HepG2 (cell line): ENCODE results near the gene APRT. TPM values are rescaled to one million over a fixed set of nuclear protein-coding genes. Genes with fewer than 3 reads are reported as not detected.

ENCODE experiments used
- AHDC1 ChIP-seq: sonication (generic); formaldehyde crosslinking; IDR thresholded peaks from 2 replicates; pipeline ENCODE4 v1.5.1; 2020; ENCODE audit warnings: mild to moderate bottlenecking, missing genetic modification reagents, borderline replicate concordance
- ATF7 ChIP-seq, 2 experiments: fragments of 450-650 bp in 1 of 2; sonication (generic) in 1 of 2; formaldehyde crosslinking in 1 of 2; IDR thresholded peaks; 2 replicates each; pipeline versions ENCODE4 v1.4.0 to v1.6.1; 2016 to 2020; ENCODE audit warnings: antibody characterized with exemption in 1 of 2, mild to moderate bottlenecking in 1 of 2, missing genetic modification reagents in 1 of 2
- DNMT1 ChIP-seq: sonication (generic); formaldehyde crosslinking; IDR thresholded peaks from 2 replicates; pipeline ENCODE4 v1.5.1; 2020; ENCODE audit warnings: mild to moderate bottlenecking, missing genetic modification reagents
- DPF2 ChIP-seq: sonication (generic); formaldehyde crosslinking; IDR thresholded peaks from 2 replicates; pipeline ENCODE4 v1.4.0; 2020; ENCODE audit warnings: mild to moderate bottlenecking, low read depth, missing genetic modification reagents, borderline replicate concordance
- PAWR ChIP-seq: sonication (generic); formaldehyde crosslinking; IDR thresholded peaks from 2 replicates; pipeline ENCODE4 v1.4.0; 2020; ENCODE audit warnings: missing genetic modification reagents, mild to moderate bottlenecking, borderline replicate concordance
- POLR2A ChIP-seq, 2 experiments: IDR thresholded peaks; 2 replicates each; pipeline ENCODE4 v1.6.1; 2011; ENCODE audit warnings: low read depth in 2 of 2, low read length in 2 of 2, mild to moderate bottlenecking in 1 of 2, moderate library complexity in 1 of 2; ENCODE audit not compliant: insufficient read depth in 1 of 2
- SAFB2 ChIP-seq: sonication (generic); formaldehyde crosslinking; IDR thresholded peaks from 2 replicates; pipeline ENCODE4 v1.5.1; 2020; ENCODE audit warnings: missing genetic modification reagents, low read depth, mild to moderate bottlenecking, borderline replicate concordance
- SRF ChIP-seq: IDR thresholded peaks from 2 replicates; pipeline ENCODE4 v1.6.1; 2011; ENCODE audit warnings: mild to moderate bottlenecking, low read depth, low read length, moderate library complexity
- THAP9 ChIP-seq: sonication (generic); formaldehyde crosslinking; IDR thresholded peaks from 2 replicates; pipeline ENCODE4; 2020; ENCODE audit warnings: missing genetic modification reagents, mild to moderate bottlenecking, borderline replicate concordance
- THYN1 ChIP-seq: sonication (generic); formaldehyde crosslinking; IDR thresholded peaks from 2 replicates; pipeline ENCODE4 v1.8.1; 2023; ENCODE audit warnings: low read depth, mild to moderate bottlenecking, moderate library complexity, missing genetic modification reagents, borderline replicate concordance
- ZBTB2 ChIP-seq: sonication (generic); formaldehyde crosslinking; IDR thresholded peaks from 2 replicates; pipeline ENCODE4 v1.8.0; 2022; ENCODE audit warnings: low read depth, missing genetic modification reagents
- ZBTB37 ChIP-seq: sonication (generic); formaldehyde crosslinking; IDR thresholded peaks from 2 replicates; pipeline ENCODE4 v1.4.0; 2020; ENCODE audit warnings: mild to moderate bottlenecking, missing genetic modification reagents
- ZFP36L2 ChIP-seq: sonication (generic); formaldehyde crosslinking; IDR thresholded peaks from 2 replicates; pipeline ENCODE4 v1.4.0; 2020; ENCODE audit warnings: missing genetic modification reagents
- ZMAT3 ChIP-seq: sonication (generic); formaldehyde crosslinking; conservative IDR thresholded peaks from 2 replicates; pipeline ENCODE4 v1.7.0; 2021; ENCODE audit warnings: missing genetic modification reagents
- ZNF367 ChIP-seq: sonication (generic); formaldehyde crosslinking; IDR thresholded peaks from 2 replicates; pipeline ENCODE4 v1.4.0; 2020; ENCODE audit warnings: missing genetic modification reagents, borderline replicate concordance
- ZNF713 ChIP-seq: sonication (generic); formaldehyde crosslinking; IDR thresholded peaks from 2 replicates; pipeline ENCODE4 v1.4.0; 2020; ENCODE audit warnings: mild to moderate bottlenecking, missing genetic modification reagents
- polyA plus RNA-seq, 8 experiments: library from polyadenylated mRNA; depleted of rRNA in 3 of 8; stranded (reverse) in 7 of 8; unstranded in 1 of 8; fragments of >200 nt; fragmentation: Illumina TruSeq in 4 of 8; extraction: Trizol in 4 of 8; gene quantifications; 2 replicates each; pipeline versions ENCODE4 v1.2.1 to v1.2.3, GENCODE V29; 2011 to 2016; ENCODE audit warnings: low read depth in 4 of 8, missing spikeins in 1 of 8, mixed read lengths in 1 of 8; ENCODE audit not compliant: insufficient read depth in 1 of 8
- total RNA-seq, 5 experiments: library from RNA; depleted of rRNA; stranded (reverse); fragments of >200 nt; fragmentation: Illumina TruSeq; extraction: Trizol; gene quantifications; 2 replicates each; pipeline ENCODE4 v1.2.3, GENCODE V29; 2016; ENCODE audit warnings: low read depth in 1 of 5

APRT gene
- total and polyA plus RNA-seq, 2 of the 13 experiments (the other 11 are each of a cell fraction or from before 2014, with no cell fraction given): 155 to 242 TPM

GRCh38 chr16:88810912-88811768 lies 588 bp downstream of the APRT start (continued):
- TF ChIP-seq ZBTB37 (no peak), THAP9 (peak; percentile 57; the same call in 1 of the 2 replicates), PAWR (no peak), ZNF367 (peak; percentile 90; the same call in 1 of the 2 replicates), AHDC1 (CRISPR knock-in tag) (0 out of 2 replicates have a peak, but pooled peaks have one; percentile 5), SRF (no peak), ZMAT3 (CRISPR knock-in tag) (peak; percentile 55), ZNF713 (CRISPR knock-in tag) (no peak), SAFB2 (CRISPR knock-in tag) (no peak), DPF2 (CRISPR knock-in tag) (0 out of 2 replicates have a peak, but pooled peaks have one; percentile 46), THYN1 (0 out of 2 replicates have a peak, but pooled peaks have one; percentile 21), ZFP36L2 (0 out of 2 replicates have a peak, but pooled peaks have one; percentile 24), ZBTB2 (no peak; the same call in 1 of the 2 replicates), ATF7 (IDR thresholded peaks at IDR 0.05) (no peak), ATF7 (CRISPR knock-in tag; IDR thresholded peaks at IDR 0.05) (0 out of 2 replicates have a peak, but pooled peaks have one; percentile 53), DNMT1 (CRISPR knock-in tag) (0 out of 2 replicates have a peak, but pooled peaks have one; percentile 19), POLR2A (IDR thresholded peaks at IDR 0.05; ENCODE audit: insufficient read depth in 1 of 2, low read depth in 2 of 2, low read length in 2 of 2) (no peak)
